GM21723 (cell line): ENCODE data around the gene DERL2.
A peak's percentile ranks its signal among the peaks of the same experiment; 100 is the strongest.

Experiments
- ATAC-seq: cut with Tn5 transposase; IDR thresholded peaks from one replicate; pipeline ENCODE4 v1.9.1; 2021; ENCODE audit warnings: mild to moderate bottlenecking, moderate library complexity; ENCODE audit not compliant: unreplicated experiment

Gene DERL2

DNA sequence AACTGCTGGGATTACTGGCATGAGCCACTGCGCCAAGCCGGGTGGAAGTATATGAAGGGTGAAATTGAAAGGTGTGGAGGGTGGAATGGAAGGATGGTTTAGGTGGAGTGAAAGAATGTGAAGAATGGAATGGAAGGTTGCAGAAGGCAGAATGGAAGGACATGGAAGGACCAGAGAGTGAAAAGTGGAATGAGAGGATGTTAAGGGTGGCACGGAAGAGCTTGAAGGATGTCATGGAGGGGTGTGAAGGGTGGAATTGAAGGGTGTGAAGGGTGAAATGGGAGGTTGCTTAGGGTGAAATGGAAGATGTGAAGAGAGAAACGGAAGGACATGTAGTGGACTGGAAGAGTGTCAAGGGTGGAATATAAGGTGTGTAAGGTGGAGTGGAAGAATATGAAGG lies 16.6 kb upstream of the DERL2 start:
- ATAC-seq: no peak

DNA sequence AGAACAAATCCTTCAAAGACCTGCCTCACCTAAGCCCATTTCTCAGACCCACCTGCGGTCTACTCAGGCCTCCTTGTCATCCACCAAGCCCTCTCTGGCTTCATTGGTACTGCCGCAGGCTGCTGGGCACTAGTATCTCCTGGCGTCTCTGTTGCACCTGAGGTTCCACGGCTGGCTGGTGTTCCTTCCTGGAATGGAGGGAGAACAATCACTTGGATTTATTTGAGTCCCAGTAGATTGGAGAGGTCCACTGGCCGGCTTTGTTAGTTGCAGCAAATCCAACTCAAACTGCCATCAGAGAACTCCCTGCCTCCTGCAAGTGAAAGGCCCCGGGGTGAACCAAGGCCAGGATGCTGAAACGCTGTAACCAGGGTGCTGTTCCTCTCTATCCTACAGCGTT lies 15.7 kb upstream of the DERL2 start:
- ATAC-seq: no peak

DNA sequence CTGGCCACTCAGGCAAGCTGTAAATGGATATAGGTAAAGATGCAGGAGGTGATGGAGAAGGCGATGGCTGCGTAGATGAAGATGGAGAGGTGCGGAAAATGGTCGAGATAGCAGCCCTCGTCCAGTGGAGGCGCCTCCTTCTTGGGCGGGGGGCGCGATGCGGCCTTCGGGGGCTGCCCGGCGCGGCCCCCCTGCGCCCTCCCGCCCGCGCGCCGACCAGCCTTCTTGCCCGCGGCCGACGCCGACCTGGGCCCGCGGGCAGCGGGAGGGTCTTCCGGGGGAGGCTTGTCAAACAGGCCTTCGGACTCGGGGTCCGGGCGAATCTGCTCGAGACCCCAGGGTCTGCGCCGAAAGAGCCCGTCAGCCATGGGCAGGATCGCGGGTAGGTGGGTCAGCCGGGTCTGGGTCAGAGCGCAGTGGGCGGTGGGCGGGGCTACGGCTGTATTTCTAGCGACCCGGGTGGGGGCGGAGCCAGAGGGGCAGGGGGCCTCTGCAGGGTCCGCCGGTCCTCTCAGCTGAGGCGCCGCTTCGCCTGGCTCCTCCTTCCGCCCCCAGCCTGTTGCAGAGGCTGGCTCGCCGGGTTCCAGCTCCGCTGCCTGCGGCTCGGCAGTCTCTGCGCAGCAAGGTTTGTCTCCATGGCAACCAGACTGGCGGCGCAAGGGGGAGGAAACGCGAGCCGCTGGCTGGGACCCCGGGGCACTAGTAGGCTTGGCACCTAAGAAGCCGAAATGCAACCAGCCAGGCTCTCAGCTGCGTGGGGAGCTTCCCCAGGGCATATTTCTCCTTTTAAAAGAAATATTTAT lies 14.8 kb upstream of the DERL2 start:
- ATAC-seq: no peak

DNA sequence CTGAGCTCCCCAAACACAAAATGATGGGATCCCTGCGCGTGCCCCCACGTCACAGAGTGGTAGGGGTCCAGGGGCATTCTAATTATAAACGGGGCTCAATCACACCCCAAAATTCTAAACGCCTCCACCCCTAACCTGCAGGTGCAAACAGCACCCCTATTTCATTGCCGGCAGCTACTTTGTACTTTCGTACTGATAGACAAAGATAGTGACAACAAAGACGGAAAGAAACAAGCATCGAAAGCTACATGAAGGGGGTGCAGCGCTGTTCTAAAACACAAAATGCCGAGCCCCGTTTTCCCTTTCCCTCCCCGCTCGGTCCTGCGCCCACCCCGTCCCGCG lies 14.2 kb upstream of the DERL2 start:
- ATAC-seq: no peak

DNA sequence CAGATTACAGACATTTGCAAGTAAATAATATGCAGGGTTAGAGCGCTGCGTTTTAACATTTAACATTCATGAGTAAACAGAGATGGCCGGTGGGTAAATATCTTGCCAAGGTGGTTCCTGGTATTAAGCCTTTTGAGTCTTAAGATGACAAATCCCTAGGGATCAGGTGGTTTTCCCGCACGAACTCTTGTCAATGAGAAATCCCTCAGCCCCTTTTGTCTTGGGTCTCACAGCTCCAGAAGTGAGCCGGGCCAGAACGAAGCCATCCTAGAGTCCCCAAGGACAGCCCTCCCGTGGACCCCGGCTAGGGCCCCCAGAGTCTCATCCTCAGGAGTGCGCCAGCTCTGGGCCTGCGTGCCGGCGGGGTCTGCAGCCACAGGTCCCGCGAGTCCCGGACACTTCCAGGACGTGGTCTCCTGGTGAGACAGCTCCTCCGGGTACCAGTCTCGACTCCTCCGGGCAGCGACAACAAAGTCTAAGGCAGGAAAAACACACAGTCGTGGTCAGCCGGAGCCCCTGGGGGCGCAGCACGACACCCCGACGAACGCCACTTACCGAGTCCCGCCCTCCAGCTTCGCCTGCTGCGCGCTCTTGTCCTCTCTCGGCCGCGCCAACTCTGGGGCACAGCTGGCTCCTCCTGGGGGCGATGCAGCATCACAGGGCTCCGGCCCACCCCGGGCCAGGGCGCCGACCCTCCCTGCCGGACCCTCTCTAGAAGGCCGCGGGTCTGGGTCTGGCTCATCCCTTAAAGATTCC lies 13.7 kb upstream of the DERL2 start:
- ATAC-seq: no peak

DNA sequence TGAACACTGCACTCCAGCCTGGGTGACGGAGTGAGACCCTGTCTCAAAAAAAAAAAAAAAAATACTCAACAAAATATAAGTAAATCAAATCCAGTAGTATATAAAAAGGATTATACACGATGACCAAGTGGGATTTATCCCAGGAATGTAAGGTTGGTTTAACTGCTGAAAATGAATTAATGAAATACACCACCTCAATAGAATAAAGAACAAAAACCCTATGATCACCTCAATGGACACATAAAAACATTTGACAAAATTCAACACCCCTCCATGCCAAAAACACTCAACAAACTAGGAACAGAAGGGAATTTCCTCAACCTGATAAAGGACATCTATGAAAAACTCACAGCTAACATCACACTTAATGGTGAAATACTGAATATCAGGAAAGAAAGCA lies 7.0 kb upstream of the DERL2 start:
- ATAC-seq: no peak

DNA sequence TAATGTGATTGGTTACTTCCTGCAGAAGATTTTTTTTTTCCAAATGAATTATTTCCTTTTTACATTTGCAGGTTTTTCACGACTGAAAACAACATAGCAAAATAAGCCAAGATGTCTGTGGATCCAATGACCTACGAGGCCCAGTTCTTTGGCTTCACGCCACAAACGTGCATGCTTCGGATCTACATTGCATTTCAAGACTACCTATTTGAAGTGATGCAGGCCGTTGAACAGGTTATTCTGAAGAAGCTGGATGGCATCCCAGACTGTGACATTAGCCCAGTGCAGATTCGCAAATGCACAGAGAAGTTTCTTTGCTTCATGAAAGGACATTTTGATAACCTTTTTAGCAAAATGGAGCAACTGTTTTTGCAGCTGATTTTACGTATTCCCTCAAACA lies 2.8 kb upstream of the DERL2 start:
- ATAC-seq: no peak

DNA sequence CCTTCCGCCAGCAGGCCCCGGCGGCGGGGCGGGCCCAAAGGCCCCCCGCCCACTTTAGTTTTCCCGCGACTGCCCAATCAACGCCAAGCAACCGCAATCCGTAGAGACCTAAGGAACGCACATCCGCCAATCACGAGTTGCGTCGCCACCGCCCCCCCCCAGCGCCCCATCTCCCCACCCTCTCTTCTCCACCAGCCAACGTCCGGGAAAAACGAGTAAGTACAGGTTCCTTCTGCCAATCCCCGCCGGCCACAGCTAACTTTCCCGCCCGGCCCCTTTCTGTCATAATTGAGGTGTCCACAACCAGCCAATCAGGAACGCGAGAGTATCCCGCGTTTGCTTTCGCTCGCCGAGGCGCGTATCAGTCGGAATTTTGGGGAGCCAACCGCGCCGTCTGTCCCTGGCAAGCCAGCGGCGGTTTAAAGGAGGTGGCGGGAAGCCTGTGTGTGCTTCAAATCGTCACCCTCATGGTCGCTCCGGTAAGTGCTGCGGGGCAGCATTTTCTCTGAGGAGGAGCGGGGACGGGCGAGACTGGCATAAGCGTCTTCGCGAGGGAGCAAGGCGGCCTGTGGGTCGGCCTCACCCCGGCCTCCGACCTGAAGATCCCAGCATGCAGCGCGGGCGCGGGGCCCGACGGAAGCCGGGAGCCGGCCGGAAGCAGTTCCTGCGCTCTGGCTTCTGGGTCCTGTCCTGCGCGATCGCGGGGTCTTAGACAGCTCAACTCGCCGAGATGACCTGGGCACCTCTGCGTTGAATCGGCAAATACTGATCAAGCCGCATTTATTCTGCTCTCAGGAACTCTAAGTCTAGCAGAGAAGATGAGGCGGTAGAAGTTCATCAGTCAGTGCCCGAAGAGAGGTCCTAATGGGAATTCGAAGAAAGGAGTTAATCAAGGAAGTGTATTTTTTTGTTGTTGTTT lies 487 bp upstream of the DERL2 start, which contains the start of gene MIS12:
TSS of gene MIS12 (plus strand) at position 361 of the 919 bp plus-strand sequence. CDS start 2,297 bp downstream, outside the sequence.
- ATAC-seq: peak; percentile 78

DNA sequence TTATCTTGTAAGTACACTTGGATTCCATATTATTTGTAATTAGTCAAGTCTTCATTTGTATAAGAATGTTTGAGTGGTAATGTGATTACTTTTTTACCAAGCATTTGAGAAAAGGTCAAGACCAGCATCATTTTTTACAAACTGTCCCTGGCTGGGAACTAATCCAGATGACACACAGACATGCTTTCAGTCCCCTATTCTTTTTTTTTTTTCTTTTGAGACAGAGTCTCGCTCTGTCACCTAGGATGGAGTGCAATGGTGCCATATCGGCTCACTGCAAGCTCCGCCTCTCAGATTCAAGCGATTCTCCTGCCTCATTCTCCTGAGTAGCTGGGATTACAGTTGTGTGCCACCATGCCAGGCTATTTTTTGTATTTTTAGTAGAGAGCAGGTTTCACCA lies 4.5 kb downstream of the DERL2 start:
- no peak for ATAC-seq

DNA sequence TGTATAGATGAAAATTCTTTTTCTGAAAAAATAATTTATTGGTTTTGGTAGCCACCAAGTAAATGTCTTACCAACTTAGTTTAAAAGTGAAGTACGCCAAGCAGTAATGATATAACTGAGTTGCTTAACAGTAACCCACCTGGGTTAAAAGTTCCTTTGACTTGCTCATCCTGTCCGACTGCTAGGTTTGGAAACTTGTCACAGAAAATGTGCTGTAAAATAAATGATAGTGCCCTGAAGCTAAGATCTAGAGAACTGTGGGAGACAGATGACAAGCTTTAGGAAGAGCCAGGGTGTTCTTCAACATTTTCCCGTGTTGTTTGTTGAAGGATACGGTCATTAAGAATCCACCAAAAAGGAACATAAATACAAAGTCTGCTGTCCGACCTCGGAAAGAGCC lies 5.0 kb downstream of the DERL2 start:
- ATAC-seq: no peak

DNA sequence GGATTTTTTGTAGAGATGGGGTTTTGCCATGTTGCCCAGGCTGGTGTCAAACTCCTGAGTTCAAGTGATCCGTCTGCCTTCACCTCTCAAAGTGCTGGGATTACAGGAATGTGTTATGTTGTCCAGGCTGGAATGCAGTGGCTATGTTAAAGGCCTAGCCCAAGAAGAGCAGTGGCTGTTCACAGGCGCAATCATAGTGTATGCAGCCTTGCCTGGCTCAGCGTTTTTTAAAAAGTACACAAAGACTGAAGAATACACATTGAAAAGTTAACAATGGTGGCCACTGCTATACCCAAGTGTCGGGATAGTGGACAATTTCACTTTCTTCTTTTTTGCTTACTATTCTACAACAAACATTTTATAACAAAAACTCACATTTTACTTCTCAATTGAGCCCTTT lies 7.0 kb downstream of the DERL2 start:
- no peak for ATAC-seq

DNA sequence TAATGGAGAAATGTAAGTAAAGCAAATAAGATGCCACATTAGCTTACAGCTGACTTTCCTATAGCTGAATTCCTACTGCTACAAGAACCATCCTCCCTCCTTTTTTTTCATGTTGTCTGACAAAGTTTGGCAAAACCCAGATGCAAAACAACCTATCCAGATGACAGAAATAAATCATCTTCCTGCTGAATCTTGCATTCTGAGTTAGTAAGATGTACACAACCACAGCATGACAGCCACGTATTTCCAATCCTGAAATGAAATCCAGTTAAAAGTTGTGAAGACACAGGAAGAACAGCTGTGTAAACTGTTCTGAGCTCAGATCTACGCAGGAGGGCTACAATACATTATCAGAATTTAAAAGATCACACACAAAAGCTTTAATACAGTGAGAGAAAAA lies 12.1 kb downstream of the DERL2 start:
- ATAC-seq: no peak

DNA sequence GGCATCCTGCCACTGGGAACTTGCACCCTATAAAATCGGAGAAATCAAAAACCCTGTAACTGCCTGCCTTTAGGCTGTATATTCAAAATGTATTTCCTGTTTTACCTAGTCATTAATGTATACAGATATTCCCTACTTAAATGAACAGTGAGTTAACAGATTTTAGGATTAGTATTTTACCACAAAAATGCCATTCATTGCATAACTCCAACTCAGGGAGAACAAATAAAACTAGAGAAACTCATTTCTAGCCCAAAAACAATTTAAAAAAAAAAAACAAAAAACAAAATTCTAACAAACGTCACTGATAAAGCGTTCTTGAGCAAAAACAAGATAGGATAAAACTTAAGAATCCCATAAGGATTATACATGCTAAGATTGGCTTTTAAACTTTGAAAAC lies 13.5 kb downstream of the DERL2 start:
- no peak for ATAC-seq

DNA sequence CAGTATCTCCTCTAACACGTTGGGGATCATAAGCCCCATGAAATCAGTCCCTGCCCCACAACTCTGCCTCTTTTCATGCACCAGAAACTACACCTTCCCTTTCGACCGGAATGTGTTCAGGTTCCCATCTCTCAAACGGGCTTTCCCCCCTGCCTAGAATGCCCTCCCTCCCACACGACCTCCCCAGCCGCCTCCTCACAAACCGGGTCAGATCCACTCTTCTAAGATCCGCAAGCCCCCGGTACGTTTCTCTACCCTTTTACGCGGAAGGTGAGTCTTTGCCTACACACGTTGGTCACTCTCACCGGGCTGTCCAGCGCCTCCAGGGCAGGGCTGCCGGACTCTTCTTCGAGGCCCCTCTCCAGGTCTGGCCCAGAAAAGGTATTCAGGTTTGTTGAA lies 17.9 kb downstream of the DERL2 start:
- ATAC-seq: no peak

DNA sequence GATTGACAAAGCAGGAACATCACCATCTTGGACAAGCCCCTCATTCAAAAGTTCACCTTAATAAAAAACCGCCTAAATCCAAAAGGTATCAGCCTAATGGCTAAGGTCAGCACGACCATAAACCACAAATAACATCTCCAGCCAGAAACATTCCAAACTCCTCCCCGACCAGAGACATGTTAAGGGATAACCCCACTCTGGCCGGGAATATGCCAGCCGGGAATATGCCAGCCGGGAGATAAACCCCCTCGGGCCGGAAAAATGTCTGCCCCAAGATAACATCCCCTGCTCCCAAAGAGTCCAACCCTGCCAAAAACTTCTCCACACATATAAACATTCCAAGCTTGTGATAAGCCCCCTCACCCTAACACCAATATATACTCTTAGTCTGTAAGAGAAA lies 18.6 kb downstream of the DERL2 start:
- ATAC-seq: no peak

DNA sequence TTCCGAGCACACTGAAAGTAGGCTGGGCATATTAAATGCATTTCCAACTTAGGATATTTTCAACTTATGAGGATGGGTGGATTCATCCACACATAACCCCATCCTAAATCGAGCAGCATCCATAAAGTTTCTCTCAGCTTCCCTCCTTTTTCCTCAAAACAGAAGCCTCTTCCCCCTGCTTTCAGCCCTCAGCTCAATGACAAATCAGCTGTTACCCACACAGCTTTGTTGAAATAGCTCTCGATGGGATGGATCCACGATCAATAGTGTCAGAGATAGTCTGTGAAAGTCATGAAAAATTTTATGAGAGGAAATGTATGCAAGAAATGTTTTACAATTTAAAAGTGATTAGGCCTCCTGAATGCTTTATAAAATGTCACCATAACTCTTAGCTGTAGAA lies 19.7 kb downstream of the DERL2 start:
- ATAC-seq: no peak

DNA sequence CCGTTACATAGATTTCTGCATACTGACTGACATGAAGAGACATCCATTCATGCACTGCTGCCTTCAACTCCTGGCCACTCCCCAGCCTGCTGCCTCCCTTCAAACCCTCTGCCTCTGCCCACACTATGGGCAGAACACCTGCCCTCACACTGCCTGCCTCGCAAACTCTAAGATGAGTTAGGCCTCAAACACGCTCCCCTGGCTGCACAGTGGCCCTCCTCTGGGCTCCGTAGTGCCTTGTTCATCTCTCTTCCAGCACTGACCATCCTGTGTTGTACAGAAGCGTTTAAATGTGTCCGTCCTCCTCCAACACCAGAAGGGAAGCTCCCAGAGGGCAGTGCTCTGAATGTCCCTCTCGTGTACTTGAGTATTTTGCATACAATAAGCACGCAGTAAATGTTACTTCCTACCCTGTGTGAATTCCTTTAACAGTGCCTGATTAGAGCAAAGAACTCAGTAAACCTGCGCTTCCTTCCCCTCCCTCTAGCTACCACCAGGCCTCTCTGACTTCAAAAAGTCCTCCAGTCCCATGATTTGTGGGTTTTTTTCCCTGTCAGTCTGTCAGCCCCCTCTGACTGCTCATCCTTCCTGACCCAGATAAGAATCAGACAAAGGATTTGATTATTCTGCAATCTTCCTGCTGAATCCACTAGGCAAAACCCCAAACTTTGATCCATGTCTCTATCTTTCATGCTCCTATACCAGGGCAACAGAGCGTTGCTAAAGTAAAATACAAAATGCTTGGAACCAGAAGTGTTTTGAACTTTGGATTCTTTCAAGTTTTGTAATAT lies 21.1 kb downstream of the DERL2 start:
- ATAC-seq: no peak

DNA sequence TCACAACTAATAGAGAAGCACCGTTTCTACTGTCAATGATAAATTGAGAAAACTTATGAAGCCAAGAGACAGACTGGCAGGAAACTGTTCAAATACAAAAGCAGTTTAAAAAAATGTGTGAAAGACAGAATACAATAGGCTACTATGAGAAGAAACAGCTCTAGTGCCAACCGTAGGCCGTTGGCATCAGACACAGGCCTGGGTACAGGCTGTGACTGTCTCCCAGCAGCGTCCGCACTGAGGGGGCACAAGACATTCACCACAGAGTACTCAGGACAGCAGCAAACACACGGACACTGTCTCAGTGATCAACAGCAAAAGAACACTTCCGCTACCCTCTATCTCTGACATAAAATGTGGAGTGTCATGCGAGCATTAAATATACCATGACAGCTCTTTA lies 39.2 kb downstream of the DERL2 start:
- ATAC-seq: no peak

DNA sequence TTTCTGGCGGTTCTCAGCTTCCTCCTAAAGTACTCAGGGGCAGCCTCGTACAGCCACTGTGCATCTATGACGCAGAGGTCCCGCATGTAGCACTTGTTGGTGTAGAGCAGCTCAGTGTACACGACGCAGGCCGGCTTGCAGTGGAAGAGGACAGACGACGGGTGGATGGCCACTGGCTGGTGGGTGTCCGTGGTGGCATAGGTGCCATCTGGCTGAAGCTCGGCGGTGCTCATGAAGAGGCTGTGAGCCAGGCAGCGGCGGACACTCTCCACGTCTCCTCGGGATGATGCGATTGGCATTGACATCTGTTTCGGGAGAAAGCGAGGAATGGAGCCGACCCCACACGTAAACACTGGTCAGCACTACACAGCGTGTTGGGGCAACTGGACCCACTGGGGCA lies 41.8 kb downstream of the DERL2 start:
- no peak for ATAC-seq

DNA sequence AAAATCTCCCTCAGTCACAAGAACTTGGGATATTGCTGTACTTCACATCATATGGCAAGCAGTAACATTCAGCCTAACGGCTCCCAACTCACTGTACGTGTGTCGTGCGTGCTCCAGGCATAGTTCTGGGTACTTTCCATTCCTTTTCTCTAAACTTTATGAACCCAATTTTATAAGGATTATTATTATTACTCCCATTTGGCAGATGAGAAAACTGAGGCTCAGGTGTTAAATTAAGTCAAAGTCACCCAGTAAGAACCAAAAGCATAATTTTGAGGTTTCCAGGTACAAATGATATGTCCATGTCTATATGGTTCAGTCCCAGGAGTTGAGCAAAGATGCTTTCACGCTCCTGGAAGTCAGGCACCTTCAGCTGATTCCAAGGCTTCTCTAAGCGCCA lies 42.2 kb downstream of the DERL2 start:
- no peak for ATAC-seq

DNA sequence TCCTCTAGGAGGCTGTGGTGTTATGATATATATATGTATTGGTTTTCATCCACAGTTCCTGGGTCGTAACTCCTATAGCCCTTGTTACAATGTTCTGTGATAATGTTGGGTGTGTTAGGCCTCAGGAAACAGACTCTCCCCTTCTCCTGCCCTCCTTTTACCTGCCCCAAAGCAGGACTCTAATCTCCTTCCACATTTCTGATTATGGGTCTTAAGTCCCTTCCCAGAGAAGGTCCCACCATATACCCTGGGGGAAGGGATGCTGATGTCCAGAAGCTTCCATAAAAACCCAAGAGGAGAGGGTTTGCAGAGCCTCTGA lies 46.6 kb downstream of the DERL2 start:
- no peak for ATAC-seq
